Measurements from ENCODE around the gene NEAT1. TPM values are rescaled to one million over a fixed set of nuclear protein-coding genes. Genes with fewer than 3 reads are reported as not detected.

Gene NEAT1
- total and polyA plus RNA-seq, 4 donors = 239 to 1,734 (median 1,437) TPM

DNA sequence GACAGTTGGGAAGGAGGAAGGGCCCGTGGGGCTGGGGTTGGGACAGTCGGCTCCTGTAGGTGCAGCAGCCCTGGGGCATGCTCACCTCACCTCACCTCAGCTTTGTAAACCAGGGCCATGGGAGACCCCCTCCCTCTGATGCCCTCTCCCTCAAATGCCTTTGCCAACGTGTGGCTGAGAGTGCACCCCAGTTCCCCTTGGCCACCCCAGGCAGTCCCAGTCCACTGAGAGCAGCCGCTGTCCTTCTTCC is 4.2 kb upstream of the NEAT1 start:
- ATAC-seq (ENCODE audit: low FRiP score) = no peak
- Histone ChIP-seq H3K4me1 (ENCODE audit: control insufficient read depth in 1 of 2, insufficient read depth in 2 of 2, low read length in 2 of 2) (no peaks in the 10 kb centered on the region), H3K27me3 (ENCODE audit: control insufficient read depth in 1 of 2, insufficient read depth in 2 of 2, low read length in 1 of 2) (peaks cover 0 to 1% of the 10 kb centered on the region in 2 donors), H3K36me3 (ENCODE audit: control insufficient read depth in 1 of 2, insufficient read depth in 2 of 2, low read length in 1 of 2) (no peaks in the 10 kb centered on the region), H3K9me3 (ENCODE audit: control insufficient read depth, low read length) (no peaks in the 10 kb centered on the region), H3K27ac (ENCODE audit: low read depth in 1 of 2, low read length in 2 of 2) (peak overlapping the region; percentile 97), H3K4me3 (ENCODE audit: low read length in 2 of 2) (no peak overlapping the region)
- intact Hi-C loops (cut with DNase I) = loop anchor here (5.0 kb wide), 2 partner anchors 36 to 51 kb away; partner anchors contain the start of gene SLC25A45 (in 1 of the 2)
- 5 to 6% methylated on average over 2 to 4 of the region's 4 CpGs for WGBS, 2 donors
- DNase-seq = no peak

DNA sequence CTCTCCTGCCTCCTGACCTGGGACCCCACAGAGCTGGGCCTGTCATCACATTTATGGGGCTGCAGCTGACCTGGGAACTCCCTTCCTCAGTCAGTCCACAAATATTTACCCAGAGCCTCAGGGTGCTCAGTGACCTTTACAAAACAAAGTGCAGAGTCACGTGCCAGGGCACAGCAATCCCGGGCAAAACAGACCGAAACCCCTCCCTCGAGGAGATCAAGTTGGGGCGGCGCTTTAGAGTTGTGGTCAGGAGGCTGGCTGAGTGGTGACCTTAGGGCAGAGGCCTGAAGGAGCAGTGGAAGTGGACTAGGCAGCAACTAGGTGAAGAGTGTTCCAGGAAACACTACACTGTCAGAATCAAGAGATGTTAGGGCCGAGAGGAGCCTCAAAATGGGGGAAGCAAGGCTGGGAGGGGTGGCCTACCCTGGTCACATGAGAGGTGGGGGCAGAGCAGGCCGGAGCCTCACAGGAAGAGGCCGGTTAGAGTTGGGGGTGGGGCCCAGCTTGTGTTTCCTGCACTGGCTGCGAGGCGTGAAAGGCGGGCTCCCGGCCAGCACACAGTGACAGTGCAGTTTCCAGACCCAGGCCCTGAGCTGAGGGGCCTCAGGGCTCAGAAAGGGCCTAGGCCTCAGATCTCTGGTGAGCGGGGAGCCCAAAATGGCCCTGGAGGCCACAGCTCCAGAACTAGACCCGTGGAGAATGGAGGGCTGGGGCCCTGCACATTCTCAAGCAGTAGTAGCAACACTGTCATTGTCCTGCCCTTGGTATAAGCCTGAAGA is 3.7 kb upstream of the NEAT1 start:
- Histone ChIP-seq H3K27me3 (ENCODE audit: control insufficient read depth in 1 of 2, insufficient read depth in 2 of 2, low read length in 1 of 2) (peaks cover 0 to 1% of the 10 kb centered on the region in 2 donors), H3K4me1 (ENCODE audit: control insufficient read depth in 1 of 2, insufficient read depth in 2 of 2, low read length in 2 of 2) (no peaks in the 10 kb centered on the region), H3K9me3 (ENCODE audit: control insufficient read depth, low read length) (no peaks in the 10 kb centered on the region), H3K4me3 (ENCODE audit: low read length in 2 of 2) (no peak overlapping the region), H3K27ac (ENCODE audit: low read depth in 1 of 2, low read length in 2 of 2) (peak overlapping the region; percentile 97), H3K36me3 (ENCODE audit: control insufficient read depth in 1 of 2, insufficient read depth in 2 of 2, low read length in 1 of 2) (no peaks in the 10 kb centered on the region)
- DNase-seq = peak; percentile 98 to 99
- WGBS, 2 donors = 2 to 3% methylated on average over 15 of the region's 15 CpGs
- intact Hi-C loops (cut with DNase I) = loop anchor here (5.0 kb wide), 2 partner anchors 37 to 52 kb away; partner anchors contain the start of gene SLC25A45 (in 1 of the 2)
- ATAC-seq (ENCODE audit: low FRiP score) = peak; percentile 63

GRCh38 chr11:65419460-65419771 is 3.2 kb upstream of the NEAT1 start:
- 35 to 37% methylated on average over 7 of the region's 7 CpGs for WGBS, 2 donors
- Histone ChIP-seq H3K9me3 (ENCODE audit: control insufficient read depth, low read length) (no peaks in the 10 kb centered on the region), H3K27ac (ENCODE audit: low read depth in 1 of 2, low read length in 2 of 2) (peak overlapping the region; percentile 97), H3K27me3 (ENCODE audit: control insufficient read depth in 1 of 2, insufficient read depth in 2 of 2, low read length in 1 of 2) (peaks cover 0 to 1% of the 10 kb centered on the region in 2 donors), H3K4me1 (ENCODE audit: control insufficient read depth in 1 of 2, insufficient read depth in 2 of 2, low read length in 2 of 2) (no peaks in the 10 kb centered on the region), H3K36me3 (ENCODE audit: control insufficient read depth in 1 of 2, insufficient read depth in 2 of 2, low read length in 1 of 2) (no peaks in the 10 kb centered on the region), H3K4me3 (ENCODE audit: low read length in 2 of 2) (no peak overlapping the region)
- ATAC-seq (ENCODE audit: low FRiP score) (no peak), DNase-seq (peak; percentile 55 to 79)
- intact Hi-C loops (cut with DNase I) = loop anchor here (5.0 kb wide), 2 partner anchors 37 to 52 kb away; partner anchors contain the start of gene SLC25A45 (in 1 of the 2)

DNA sequence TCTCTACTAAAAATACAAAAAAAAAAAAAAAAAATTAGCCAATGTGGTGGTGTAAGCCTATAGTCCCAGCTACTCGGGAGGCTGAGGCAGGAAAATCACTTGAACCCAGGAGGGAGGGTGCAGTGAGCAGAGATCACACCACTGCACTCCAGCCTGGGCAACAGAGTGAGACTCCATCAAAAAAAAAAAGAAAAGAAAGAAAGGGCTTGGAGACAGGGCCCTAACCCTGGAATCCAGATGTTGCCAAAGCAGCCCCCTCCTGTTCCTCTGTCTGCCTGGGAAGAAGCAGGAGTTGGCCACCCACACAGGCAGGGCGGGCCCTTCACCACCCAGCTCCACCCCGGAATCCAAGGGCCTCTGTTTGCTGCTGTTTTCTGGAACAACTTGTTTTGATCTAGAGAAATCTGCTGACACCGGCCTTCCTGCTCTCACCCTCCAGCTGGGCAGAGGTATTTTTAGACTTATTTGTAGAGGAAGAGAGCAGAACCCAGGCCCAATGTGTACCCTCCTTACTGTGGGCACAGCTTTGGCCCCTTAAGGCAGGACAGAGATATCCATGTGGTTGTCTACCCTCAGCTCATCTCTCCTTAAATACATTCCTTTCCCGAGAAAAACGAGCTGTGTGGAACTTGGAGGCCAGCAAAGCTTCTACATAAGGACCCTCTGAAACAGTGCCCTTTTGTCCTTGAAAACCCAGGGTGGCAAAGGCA is 2.7 kb upstream of the NEAT1 start:
- Histone ChIP-seq H3K36me3 (ENCODE audit: control insufficient read depth in 1 of 2, insufficient read depth in 2 of 2, low read length in 1 of 2) (no peaks in the 10 kb centered on the region), H3K4me3 (ENCODE audit: low read length in 2 of 2) (no peak overlapping the region), H3K9me3 (ENCODE audit: control insufficient read depth, low read length) (no peaks in the 10 kb centered on the region), H3K27ac (ENCODE audit: low read depth in 1 of 2, low read length in 2 of 2) (peak overlapping the region; percentile 97 to 99), H3K27me3 (ENCODE audit: control insufficient read depth in 1 of 2, insufficient read depth in 2 of 2, low read length in 1 of 2) (peaks cover 0 to 1% of the 10 kb centered on the region in 2 donors), H3K4me1 (ENCODE audit: control insufficient read depth in 1 of 2, insufficient read depth in 2 of 2, low read length in 2 of 2) (no peaks in the 10 kb centered on the region)
- peak; percentile 37 for ATAC-seq (ENCODE audit: low FRiP score)
- intact Hi-C loops (cut with DNase I) = loop anchor here (5.0 kb wide), 3 partner anchors 38 to 157 kb away; partner anchors contain the start of genes EHBP1L1 (in 1 of the 2) and SLC25A45 (in 1 of the 2)
- DNase-seq = peak; percentile 94 to 96
- 0% methylated on average over 6 of the region's 6 CpGs for WGBS, 2 donors

GRCh38 chr11:65420506-65420905 is 2.1 kb upstream of the NEAT1 start:
- DNase-seq = peak in 1 of 2 donors; percentile 51
- H3K4me1 ChIP-seq (ENCODE audit: control insufficient read depth in 1 of 2, insufficient read depth in 2 of 2, low read length in 2 of 2) = no peaks in the 10 kb centered on the region
- intact Hi-C loops (cut with DNase I) = loop anchor here in 1 of 2 donors (5.0 kb wide), 1 partner anchor 157 kb away; the partner anchor contains the start of gene EHBP1L1
- H3K9me3 ChIP-seq (ENCODE audit: control insufficient read depth, low read length) = no peaks in the 10 kb centered on the region
- peaks cover 0 to 1% of the 10 kb centered on the region in 2 donors for H3K36me3 ChIP-seq (ENCODE audit: control insufficient read depth in 1 of 2, insufficient read depth in 2 of 2, low read length in 1 of 2)
- H3K27me3 ChIP-seq (ENCODE audit: control insufficient read depth in 1 of 2, insufficient read depth in 2 of 2, low read length in 1 of 2) = peaks cover 0 to 1% of the 10 kb centered on the region in 2 donors
- ATAC-seq (ENCODE audit: low FRiP score) = no peak
- WGBS, 2 donors = 76 to 87% methylated on average over 2 of the region's 2 CpGs
- no peak overlapping the region for H3K4me3 ChIP-seq (ENCODE audit: low read length in 2 of 2)
- H3K27ac ChIP-seq (ENCODE audit: low read depth in 1 of 2, low read length in 2 of 2) = peak overlapping the region; percentile 92 to 99

- ATAC-seq (ENCODE audit: low FRiP score) = peak; percentile 67
- peak overlapping the region; percentile 64 to 70 for H3K4me3 ChIP-seq (ENCODE audit: low read length in 2 of 2)
- peaks cover 0 to 1% of the 10 kb centered on the region in 2 donors for H3K27me3 ChIP-seq (ENCODE audit: control insufficient read depth in 1 of 2, insufficient read depth in 2 of 2, low read length in 1 of 2)
- H3K4me1 ChIP-seq (ENCODE audit: control insufficient read depth in 1 of 2, insufficient read depth in 2 of 2, low read length in 2 of 2) = no peaks in the 10 kb centered on the region
- intact Hi-C loops (cut with DNase I) = loop anchor here in 1 of 2 donors (5.0 kb wide), 1 partner anchor 156 kb away; the partner anchor contains the start of gene EHBP1L1
- 5% methylated on average over 15 of the region's 15 CpGs for WGBS, 2 donors
- peak overlapping the region; percentile 98 to 99 for H3K27ac ChIP-seq (ENCODE audit: low read depth in 1 of 2, low read length in 2 of 2)
- H3K9me3 ChIP-seq (ENCODE audit: control insufficient read depth, low read length) = no peaks in the 10 kb centered on the region
- H3K36me3 ChIP-seq (ENCODE audit: control insufficient read depth in 1 of 2, insufficient read depth in 2 of 2, low read length in 1 of 2) = peaks cover 0 to 1% of the 10 kb centered on the region in 2 donors
- DNase-seq = peak; percentile 96 to 97
Observed at GRCh38 chr11:65420979-65421793, 1.4 kb upstream of the NEAT1 start.

DNA sequence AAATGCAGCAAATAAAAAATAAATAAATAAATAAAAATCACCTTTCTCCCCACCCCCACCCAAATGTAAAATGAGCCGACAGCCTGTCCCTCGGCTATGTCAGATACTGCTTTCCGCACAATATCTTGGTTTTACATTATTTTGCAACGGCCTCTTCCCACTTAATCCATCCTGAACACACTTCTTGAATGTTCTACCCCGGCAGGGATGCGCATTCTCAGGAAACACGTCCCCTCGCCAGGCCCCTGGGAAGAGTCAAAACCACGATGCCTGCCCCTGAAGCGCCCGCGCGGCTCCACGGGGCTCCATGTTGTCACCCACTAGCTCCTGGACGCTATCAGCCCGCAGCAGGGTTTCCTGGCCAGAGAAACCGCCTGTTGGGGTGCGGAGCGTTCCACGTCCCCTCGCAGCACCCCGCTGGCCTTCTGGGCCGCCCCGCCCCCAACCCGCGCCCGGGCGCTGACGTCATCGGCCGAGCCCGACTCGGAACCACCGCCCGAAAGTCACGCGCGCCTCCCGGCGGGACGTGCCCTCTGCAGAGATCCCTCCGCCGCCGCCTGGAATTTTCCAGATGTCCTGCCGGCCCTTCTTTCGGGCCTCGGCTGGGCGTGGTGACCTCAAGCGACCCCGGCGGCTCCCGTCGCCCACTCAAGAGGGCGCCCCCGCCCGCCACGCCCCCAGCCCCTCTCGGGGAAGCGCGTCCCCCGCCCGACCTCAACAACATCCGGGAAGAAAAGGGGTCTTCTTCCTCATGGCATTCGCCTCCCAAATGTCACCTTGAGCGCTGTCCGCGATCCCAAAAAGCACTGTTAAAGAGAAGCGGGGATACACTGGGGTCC is 585 bp upstream of the NEAT1 start:
- intact Hi-C loops (cut with DNase I) = loop anchor here in 1 of 2 donors (1.0 to 5.0 kb wide), 2 partner anchors 76 to 155 kb away; partner anchors contain the start of gene EHBP1L1
- no peaks in the 10 kb centered on the region for H3K9me3 ChIP-seq (ENCODE audit: control insufficient read depth, low read length)
- DNase-seq (peak; percentile 99 to 100), ATAC-seq (ENCODE audit: low FRiP score) (peak; percentile 80)
- peak overlapping the region; percentile 64 to 70 for H3K4me3 ChIP-seq (ENCODE audit: low read length in 2 of 2)
- WGBS, 2 donors = 0% methylated on average over 61 to 68 of the region's 68 CpGs
- peak overlapping the region; percentile 99 for H3K27ac ChIP-seq (ENCODE audit: low read depth in 1 of 2, low read length in 2 of 2)
- H3K4me1 ChIP-seq (ENCODE audit: control insufficient read depth in 1 of 2, insufficient read depth in 2 of 2, low read length in 2 of 2) = no peaks in the 10 kb centered on the region
- peaks cover 0 to 1% of the 10 kb centered on the region in 2 donors for H3K27me3 ChIP-seq (ENCODE audit: control insufficient read depth in 1 of 2, insufficient read depth in 2 of 2, low read length in 1 of 2)
- peaks cover 0 to 3% of the 10 kb centered on the region in 2 donors for H3K36me3 ChIP-seq (ENCODE audit: control insufficient read depth in 1 of 2, insufficient read depth in 2 of 2, low read length in 1 of 2)
